ENCODE measurements around the gene SH3BGRL3.
"Not testable (repeated sequence)": the region's sequence is repeated elsewhere in the genome, so short reads cannot be mapped to it uniquely, and the experiment has no call there.

Gene SH3BGRL3

DNA sequence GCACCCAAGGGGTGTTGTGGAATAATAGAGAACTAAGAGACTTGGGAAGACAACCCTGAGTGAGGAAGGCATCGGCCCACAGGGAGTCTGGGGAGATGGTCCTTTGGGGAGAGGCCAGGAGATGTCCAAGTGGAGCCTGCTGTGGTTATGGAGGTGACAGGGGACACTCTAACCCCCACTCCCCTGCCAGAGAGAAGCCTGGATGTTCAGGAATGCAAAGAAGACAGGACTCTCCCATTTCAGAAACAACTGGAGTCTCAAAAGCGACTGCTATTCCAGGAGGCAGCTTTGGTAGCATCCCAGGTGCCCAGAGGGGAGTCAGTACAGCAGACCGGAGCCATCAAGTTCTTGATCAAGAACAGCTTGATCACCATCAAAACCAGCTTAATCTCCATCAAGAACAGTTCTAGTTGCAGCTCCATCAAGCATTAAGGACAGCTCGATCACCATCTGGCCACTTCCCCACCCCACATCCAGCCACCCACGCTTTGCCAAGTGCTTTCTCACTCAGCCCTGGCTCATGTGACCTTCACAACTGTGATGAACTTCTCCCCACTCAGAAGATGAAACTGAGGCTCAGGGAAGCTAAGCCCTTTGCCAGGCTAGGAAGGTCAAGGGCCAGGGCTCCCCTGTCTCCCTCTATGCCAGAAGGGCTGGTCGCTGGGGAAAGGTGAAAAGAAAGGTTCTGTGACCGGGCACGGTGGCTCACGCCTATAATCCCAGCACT lies 38.6 kb downstream of the SH3BGRL3 start:
- peak; percentile 37 for DNase-seq

DNA sequence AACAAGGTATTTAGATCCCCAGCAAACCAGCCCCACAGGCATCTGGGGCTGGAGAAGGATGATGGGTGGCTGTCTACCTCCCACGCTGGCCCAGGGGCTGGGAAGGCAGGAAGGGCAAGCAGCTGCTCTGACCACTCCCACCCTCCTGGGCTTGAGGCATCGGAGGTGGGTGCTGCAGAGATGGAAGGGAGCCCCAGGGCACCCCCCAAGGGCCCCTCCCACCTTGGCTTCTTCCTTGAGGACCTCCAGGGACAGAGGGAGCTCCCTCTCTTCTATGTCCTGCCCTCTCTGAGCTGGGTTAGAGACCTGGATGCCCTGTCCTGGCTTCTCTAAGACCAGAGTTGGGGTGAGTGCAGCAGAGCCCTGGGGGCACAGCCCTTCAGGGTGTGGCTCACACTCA lies 41.0 kb downstream of the SH3BGRL3 start:
- no peak for DNase-seq

DNA sequence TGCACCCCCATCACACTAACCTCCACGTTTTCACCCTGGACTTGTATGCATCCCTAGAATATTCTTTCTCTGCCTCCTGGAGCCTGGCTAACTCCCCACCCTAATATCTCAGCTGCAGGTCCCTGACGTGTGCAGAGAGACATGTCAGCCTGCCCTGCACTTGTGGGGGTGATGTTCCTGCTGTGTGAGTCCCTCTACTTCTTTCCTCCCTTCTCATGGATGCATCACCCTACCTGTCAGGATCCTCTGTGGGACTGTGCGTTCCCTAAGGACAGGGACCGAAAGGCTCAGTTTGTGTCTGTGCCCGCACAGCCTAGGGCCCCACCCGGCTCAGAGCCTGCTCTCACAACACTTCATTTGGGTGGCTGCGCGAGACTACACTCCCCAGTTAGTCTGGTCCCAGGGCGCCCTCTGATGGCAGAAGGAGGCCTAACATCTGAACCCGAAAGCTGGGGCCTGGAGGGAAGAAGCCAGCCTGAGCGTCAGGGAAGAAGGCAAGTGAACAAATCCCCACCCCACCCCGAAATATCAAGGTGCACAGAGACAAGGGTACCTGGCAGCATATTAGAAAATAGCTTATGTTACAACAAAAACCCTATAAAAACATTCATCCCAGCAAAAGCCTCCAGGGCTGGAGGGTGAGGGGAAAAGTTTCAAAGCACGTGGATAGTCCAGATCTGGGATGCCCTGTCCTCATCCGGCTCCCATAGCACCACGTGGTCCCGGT lies 41.6 kb downstream of the SH3BGRL3 start:
- DNase-seq: peak; percentile 96

DNA sequence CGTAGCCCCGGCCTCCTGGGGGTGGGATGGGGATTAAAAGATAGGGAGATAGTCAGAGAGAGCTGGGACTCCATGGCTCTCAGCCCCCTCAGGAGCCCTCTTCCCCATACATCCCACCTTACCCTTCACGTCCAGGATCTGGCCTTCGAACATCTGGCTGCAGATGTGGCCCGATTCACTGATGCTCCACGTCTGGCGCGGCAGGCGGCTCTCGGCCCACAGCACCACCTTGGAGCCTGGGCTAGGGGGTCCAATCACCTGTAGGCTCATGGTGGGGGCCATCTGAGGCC lies 42.1 kb downstream of the SH3BGRL3 start:
- no peak for DNase-seq

DNA sequence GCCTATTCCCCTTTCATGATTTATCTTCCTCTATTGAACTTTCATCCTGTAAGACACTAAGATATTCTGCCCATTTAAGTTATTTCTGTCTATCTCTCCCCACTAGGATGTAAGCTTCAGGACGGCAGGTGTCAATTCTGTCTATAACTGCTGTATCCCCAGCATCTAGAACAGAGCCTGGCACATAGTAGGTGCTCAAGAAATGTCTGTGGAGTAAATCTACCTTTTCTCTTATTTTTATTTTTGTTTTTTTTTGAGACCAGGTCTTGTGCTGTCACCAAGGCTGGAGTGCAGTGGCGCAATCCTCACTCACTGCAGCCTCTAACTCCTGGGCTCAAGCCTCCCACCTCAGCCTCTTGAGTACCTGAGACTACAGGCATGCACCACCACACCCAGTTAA lies 43.5 kb downstream of the SH3BGRL3 start:
- no peak for DNase-seq

DNA sequence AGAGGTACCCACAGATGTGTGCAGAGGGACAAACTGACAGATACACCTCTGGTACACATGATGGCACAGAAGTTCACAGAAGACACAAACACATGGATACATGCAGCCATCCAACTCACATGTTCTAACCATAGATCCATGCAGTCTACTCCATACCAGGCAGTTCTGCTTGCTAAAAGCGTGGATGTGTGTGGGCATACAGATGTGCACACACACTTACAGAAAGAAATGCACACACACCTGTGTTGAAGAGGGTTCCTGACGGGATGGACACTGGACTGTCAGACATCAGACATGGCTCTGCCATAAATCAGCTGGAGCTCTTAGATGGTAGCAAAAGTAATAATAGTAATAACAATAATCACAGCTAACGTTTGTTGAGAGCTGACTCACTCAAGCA lies 44.7 kb downstream of the SH3BGRL3 start:
- DNase-seq: no peak

DNA sequence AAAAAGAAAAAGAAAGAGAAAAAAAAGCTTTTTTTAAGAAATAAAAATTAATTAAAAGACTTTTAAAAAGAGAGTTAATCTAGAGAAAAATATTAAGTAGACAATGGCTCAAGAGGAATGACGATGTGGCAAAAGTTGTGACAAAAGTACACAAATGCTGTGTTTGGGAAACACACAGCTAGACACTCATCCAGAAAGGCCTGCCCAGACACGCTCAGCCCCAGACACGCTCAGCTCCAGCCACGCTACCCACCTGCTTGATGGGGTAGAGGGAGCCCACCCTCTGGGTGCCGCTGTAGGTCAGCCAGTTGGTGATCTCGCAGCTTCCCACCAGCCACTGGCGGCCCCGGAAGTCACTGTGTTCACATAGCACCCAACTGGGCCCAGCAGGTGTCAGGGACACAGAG lies 48.1 kb downstream of the SH3BGRL3 start:
- no peak for DNase-seq

DNA sequence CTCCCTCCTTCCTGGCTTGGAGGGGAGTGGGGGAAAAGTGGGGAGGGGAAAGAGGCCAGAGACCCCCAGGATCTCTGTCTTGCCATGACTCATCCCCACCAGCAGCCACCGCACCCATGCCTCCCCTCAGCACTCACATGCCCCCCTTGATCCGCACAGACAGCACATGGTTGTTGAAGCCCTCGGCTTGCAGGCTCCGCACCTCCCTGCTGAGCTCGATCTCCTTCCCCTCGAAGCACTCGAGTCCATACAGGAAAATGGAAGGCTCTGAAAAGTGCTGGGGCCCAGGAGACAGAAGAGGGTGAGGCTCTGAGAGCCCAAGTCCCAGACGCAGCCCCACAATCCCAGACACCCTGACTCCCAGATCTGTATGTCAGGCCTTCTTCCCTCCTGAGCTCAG lies 48.7 kb downstream of the SH3BGRL3 start:
- DNase-seq: no peak

DNA sequence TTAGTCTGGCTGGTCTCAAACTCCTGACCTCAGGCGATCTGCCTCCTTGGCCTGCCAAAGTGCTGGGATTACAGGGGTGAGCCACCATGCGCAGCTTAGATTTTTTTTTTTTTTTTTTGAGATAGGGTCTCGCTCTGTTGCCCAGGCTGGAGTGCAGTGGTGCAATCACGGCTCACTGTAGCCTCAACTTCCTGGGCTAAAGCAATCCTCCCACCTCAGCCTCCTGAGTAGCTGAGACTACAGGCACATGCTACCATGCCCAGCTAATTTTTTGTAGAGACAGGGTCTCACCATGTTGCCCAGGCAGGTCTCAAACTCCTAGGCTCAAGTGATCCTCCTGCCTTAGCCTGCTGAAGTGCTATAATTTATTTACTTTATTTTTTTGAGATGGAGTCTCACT lies 49.5 kb downstream of the SH3BGRL3 start:
- not testable (repeated sequence) for DNase-seq

DNA sequence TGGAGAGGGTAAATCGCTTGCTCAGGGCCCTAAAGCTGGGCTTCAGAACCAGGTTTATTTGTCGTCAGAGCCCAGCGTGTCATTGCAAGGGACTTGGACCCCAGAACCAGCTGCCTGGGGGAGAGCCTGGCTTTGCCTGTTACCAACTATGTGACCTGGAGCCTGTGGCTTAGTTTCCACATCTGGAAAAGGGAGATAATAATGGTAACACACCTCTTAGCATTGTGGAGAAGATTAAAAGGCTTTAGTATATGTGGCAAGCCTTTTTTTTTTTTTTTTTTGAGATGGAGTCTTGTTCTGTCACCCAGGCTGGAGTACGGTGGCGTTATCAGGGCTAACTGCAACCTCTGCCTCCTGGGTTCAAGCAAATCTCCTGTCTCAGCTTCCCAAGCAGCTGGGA lies 50.4 kb downstream of the SH3BGRL3 start:
- DNase-seq: no peak

Data from stimulated activated CD4-positive, alpha-beta T cell treated with anti-CD3 and anti-CD28 coated beads, Interleukin-4, amount 100 ng/mL, for 1 hour (primary cell).